ENCODE results near the gene VWA8.

VWA8 gene

GRCh38 chr13:41960637-41961465 lies at the start of gene VWA8:
Gene VWA8 (minus strand): TSS chr13:41961109. CDS start chr13:41961015, 94 bp downstream.
- DNase-seq: peak; percentile 41

DNA sequence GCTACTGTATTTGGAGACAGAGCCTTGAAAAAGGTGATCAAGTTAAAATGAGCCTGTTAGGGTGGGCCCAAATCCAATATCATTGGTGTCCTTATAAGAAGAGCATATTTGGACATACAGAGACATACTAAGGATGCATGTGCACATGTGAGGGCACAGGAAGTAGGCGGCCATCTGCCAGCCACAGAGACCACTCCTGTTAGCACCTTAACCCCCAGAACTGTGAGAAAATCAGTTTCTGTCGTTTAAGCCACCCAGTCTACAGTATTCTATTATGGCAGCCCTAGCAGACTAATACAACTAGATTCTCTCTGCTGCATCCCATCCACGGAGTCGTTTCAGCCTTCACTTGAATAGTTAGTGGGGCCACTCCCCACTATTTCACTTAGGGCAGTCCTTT lies 48.1 kb upstream of the VWA8 start:
- DNase-seq: no peak

DNA sequence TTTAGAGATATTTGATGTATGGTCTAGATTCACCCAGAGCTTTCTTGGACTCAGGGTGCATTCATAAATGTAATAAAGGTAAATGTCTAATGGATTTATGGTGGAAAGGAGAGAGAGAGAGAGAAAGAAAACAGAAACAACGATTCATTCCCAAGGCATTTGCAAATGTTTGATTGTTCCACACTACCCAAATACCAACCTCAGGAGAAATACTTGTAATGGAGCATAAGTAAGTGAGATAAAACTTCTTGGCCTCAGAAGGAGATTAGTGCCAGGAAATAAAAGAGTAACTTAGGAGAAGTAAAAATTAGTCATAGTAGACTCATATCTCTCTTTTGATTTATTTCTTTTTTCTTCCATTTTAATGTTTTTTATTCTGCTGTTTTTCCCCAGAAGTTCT lies 46.9 kb upstream of the VWA8 start:
- DNase-seq: no peak

DNA sequence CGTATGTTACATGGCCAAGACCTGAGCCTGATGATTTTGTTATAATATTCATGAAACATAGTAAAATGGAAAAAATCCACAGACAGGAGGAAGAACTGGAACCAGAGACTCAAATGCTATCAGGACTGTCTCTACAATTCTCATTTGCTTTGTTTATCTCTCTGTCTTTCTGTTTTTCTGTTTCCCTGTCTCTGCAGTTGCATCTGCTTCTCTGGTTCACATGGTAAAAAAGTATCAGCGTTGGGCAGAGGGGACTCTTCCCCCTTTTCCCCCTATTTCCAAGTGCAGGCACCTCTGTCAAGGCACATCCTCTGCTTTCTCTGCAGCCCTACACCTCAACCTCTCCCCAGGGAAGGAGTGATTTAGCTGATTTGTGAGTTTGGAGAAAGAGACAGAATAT lies 41.2 kb upstream of the VWA8 start:
- DNase-seq: no peak

GRCh38 chr13:42001580-42001979 lies 40.7 kb upstream of the VWA8 start:
- no peak for DNase-seq

DNA sequence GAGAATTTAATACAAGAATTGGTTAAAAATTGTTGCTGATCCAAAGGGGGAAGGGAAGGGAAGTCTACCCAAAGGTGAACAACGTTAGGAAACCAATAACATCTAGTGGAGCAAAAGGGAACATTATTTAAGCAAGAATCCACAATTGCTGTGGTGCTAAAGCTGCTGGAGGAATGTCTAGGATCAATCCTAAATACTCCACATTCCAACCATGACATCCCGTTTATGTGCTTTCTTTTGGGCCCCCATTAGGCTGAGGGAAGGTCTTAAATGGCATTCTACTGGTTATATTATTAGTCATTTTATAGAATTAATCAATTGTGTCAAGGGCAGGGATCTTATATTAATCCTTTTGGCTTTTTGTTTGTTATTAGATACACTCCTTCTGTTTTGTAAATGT lies 39.9 kb upstream of the VWA8 start:
- DNase-seq: no peak

DNA sequence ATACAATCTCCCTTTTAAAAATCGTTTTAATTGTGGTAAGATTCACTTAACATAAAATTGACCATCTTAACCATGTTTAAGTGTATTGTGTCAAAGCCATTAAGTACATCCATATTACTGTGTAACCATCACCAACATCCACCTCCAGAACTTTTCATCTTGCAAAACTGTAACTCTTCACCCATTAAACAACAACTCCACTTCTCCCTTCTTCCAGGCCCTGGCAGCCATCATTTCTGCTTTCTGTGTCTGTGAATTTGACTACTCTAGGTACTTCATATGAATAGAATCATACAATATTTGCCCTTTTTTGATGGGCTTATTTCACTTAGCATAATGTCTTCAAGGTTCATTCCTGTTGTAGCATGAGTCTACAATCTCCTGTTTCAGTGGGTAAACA lies 36.5 kb upstream of the VWA8 start:
- no peak for DNase-seq

GRCh38 chr13:41995946-41996345 lies 35.0 kb upstream of the VWA8 start:
- DNase-seq: no peak

DNA sequence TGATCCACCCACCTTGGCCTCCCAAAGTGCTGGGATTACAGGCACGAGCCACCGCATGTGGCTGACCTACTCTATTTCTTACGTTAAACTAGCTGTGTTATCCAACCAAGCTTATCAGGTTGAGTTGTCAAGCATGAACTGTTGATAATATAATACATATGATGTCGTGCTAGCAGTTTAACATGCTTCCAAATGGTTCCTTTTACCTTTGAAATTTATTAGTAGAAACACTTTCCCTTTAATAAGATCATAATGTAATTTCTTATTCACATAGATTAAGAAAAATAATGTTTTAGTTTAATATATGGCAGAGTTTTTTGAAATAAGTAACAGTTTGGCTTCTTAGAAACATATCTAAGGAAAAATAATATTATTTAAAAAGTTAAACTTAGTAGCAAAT lies 34.4 kb upstream of the VWA8 start:
- no peak for DNase-seq

DNA sequence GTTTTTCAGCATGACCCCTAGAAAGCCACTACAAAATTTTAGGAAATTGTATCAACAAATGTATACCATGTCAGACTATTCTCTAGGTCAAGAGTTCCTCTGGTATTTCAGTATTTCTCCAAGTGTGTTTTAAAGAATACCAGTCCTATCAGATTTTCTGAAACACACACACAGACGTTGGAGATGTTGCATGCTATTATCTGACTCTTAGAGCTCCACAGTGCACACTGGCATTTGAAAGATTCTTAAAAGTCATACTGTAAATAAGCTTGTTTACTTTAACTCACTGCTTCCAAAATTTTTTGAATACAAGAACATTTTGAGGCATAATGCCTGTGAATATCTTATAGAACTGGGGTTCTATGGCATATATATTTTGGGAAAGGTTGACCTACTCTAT lies 33.8 kb upstream of the VWA8 start:
- DNase-seq: no peak

GRCh38 chr13:41991936-41992335 lies 31.0 kb upstream of the VWA8 start:
- no peak for DNase-seq

DNA sequence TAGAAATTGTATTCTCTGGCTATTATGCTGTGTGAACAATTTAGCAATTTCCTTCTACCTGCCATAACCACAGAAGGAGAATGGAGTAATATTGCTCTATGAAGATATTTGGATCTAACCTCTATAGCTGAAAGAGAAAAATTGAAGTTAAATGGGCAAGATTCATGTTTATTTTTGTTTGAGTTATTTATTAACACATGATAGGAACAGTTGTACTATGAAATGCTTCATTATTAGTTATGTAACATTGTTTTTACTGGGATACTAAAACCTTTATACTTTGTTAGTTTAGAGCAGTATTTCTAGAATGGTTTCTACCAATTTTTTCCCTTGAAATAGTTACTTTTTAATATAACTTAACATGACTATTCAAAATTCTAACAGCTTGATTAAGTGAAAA lies 27.3 kb upstream of the VWA8 start:
- no peak for DNase-seq

- no peak for DNase-seq
Observed at GRCh38 chr13:41985788-41986508, 25.0 kb upstream of the VWA8 start.

- no peak for DNase-seq
Observed at GRCh38 chr13:41981951-41982715, 21.2 kb upstream of the VWA8 start.

DNA sequence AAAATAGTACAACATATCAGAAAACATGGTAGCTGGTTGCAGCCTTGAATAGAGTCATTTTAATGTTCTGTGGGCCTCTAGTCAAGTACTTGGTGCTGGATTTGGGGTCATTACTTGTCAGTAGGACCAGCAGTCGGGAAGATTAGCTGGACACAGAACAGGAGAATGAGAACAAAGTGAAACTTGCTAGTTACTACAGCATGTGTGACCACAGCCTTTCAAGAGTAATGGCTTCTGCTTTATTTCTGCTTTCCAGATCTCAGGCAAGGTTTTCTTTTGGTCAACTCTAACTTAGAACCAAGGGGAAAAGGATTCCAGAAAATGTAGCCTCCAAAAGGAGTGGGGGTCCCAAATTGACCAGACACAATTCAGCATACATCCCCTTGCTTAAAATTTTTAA lies 17.1 kb upstream of the VWA8 start:
- DNase-seq: no peak

- no peak for DNase-seq
Observed at GRCh38 chr13:41976476-41976875, 15.6 kb upstream of the VWA8 start.

GRCh38 chr13:41974262-41974900 lies 13.5 kb upstream of the VWA8 start:
- no peak for DNase-seq

- no peak for DNase-seq
Observed at GRCh38 chr13:41973247-41973741, 12.4 kb upstream of the VWA8 start.

DNA sequence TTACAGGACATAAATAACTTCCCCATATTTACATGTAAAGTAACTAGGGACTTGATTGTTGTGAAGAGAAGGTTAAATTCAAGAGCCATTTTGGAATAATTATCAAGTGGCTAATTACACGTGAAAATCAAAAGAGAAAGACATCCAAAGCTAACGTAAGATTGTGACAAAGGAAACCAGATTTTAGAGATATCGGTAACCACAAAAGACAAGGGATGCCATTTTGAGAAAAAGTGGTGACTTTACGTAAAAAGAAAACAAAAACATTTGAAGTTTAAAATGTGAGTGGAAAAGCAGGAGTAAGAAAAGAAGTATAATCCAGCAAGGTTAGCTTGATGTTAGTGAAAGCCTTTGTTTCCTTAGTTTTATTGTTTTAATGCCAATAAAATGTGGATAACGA lies 10.9 kb upstream of the VWA8 start:
- DNase-seq: no peak

DNA sequence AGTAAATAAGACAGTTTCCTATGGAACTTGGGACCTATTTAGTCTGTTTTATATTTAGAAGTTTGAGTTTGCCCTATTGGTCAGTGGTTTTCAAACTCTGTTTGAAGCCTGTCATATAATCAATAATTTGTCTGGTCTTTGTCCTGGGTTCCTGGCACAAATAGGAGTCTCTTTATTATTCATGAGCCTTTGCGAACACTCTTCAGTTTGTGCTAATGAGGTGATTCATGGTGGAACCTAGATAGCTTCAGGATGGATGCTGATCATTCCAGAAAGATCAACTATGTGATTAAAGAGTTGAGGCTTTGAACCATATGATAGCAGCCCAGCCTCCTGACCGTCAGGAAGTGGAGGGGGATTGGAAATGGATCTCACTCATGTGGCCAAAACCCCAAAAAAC lies 10.0 kb upstream of the VWA8 start:
- no peak for DNase-seq

DNA sequence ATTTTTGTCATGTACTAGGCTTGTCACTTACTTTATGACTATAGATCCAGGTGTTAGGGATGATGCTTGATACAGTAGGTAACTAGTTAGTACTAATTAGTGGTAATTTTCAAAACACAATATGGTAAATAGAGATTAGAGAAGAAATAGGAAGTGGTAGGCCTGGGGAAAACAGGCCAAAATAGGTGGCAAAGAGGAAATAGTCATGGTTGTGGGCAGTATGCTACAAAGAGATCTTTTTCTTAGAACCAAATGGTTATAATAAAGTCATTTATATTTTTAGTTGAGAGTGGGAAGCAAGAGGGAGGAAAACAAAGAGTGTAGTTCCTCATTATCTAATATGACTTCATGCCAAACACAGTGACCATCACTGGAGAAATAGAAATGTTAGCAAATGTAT lies 9.1 kb upstream of the VWA8 start:
- no peak for DNase-seq

DNA sequence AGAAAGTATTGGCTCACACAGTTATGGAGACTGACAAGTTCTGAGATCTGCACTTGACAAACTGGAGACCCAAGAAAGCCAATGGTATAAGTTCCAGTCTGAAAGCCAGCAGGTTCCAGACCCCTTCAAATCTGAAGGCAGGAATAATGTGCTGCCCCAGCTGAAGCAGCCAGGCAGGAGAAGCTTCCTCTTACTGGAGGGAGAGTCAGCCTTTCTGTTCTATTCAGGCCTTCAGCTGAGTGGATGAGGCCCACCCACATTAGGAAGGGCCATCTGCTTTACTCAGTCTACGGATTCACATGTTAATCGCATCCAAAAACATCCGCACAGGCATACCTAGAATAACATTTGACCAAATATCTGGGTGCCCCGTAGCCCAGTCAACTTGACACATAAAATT lies 8.2 kb upstream of the VWA8 start:
- no peak for DNase-seq

- DNase-seq: no peak
Observed at GRCh38 chr13:41966671-41967070, 5.8 kb upstream of the VWA8 start.

Measured in SHP77 treated with DMSO at 0.1 percent for 48 hours (cell line).